HCT116 (cell line): ENCODE results near the gene KRTAP21-1.

ENCODE experiments used
- EZH2 ChIP-seq: fragments of 200-600 bp; sonication (generic); IDR thresholded peaks from 2 replicates; pipeline ENCODE4 v1.6.1; 2017; ENCODE audit warnings: antibody characterized with exemption, mixed run types
- FOSL1 ChIP-seq: IDR thresholded peaks from 2 replicates; pipeline ENCODE4 v1.6.1; 2012; ENCODE audit warnings: low read depth
- POLR2A ChIP-seq: IDR thresholded peaks from 2 replicates; pipeline ENCODE4 v1.7.0; 2011; ENCODE audit warnings: borderline replicate concordance; ENCODE audit not compliant: insufficient read depth, insufficient read length; ENCODE audit errors: extremely low read depth
- TCF7L2 ChIP-seq: IDR thresholded peaks from 2 replicates; pipeline ENCODE4 v1.7.0; 2011; ENCODE audit warnings: borderline replicate concordance, inconsistent platforms; ENCODE audit not compliant: insufficient read depth, insufficient read length; ENCODE audit errors: extremely low read depth
- ZNF274 ChIP-seq: fragments of 200-500 bp; sonication (Bioruptor generic); IDR thresholded peaks from 2 replicates; pipeline ENCODE4 v1.6.1; 2014; ENCODE audit warnings: mild to moderate bottlenecking, low read depth, low read length, inconsistent platforms
- TF ChIP-seq, protein P1 (sequence below), 3 experiments: fragments of 200-600 bp in 1 of 3; sonication (generic) in 1 of 3; IDR thresholded peaks in 2 of 3; conservative IDR thresholded peaks in 1 of 3; 2 replicates each; pipeline ENCODE4 v1.5.1; 2012 to 2017; ENCODE audit warnings: low read depth in 2 of 3, low read length in 2 of 3, antibody characterized with exemption in 1 of 3, borderline replicate concordance in 1 of 3, control low read depth in 1 of 3, mild to moderate bottlenecking in 1 of 3, mixed read lengths in 1 of 3, mixed run types in 1 of 3, moderate library complexity in 1 of 3; ENCODE audit not compliant: insufficient read depth in 1 of 3

DNA sequence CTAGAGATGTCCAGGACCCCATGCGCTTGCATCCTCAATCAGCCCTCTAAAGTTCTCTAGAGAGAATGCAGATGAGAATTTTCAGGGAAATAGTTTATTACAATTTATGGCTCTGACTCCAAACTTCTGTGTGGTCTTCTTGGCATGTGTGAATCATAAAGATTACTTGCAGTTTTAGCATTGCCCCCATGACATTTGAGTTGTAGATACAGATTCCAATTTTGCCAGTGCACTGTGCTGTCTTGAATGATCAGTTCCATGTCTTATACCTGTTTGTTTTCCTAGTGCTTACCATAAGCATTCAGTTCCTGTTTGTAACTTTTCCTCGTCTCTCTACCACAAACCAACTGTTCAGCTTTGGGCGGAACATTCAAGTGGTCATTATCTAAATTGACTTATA lies 41.5 kb downstream of the KRTAP21-1 start:
- TF ChIP-seq, protein P1, sequence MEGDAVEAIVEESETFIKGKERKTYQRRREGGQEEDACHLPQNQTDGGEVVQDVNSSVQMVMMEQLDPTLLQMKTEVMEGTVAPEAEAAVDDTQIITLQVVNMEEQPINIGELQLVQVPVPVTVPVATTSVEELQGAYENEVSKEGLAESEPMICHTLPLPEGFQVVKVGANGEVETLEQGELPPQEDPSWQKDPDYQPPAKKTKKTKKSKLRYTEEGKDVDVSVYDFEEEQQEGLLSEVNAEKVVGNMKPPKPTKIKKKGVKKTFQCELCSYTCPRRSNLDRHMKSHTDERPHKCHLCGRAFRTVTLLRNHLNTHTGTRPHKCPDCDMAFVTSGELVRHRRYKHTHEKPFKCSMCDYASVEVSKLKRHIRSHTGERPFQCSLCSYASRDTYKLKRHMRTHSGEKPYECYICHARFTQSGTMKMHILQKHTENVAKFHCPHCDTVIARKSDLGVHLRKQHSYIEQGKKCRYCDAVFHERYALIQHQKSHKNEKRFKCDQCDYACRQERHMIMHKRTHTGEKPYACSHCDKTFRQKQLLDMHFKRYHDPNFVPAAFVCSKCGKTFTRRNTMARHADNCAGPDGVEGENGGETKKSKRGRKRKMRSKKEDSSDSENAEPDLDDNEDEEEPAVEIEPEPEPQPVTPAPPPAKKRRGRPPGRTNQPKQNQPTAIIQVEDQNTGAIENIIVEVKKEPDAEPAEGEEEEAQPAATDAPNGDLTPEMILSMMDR (IDR thresholded peaks at IDR 0.05 in 2 of 3, conservative IDR thresholded peaks at IDR 0.05 in 1 of 3; ENCODE audit: borderline replicate concordance in 1 of 3, insufficient read depth in 1 of 3, low read depth in 2 of 3, low read length in 2 of 3) = no peak
- no peak for TF ChIP-seq POLR2A
- no peak for TF ChIP-seq TCF7L2
- no peak for TF ChIP-seq FOSL1
- TF ChIP-seq ZNF274 = no peak
- no peak for TF ChIP-seq EZH2
